Ishikawa (cell line): ENCODE measurements around the gene LIG1.
A peak's percentile ranks its signal among the peaks of the same experiment; 100 is the strongest.

ENCODE experiments used
- CEBPB ChIP-seq: IDR thresholded peaks from 2 replicates; pipeline ENCODE4 v1.6.1; 2012
- CREB1 ChIP-seq: IDR thresholded peaks from 2 replicates; pipeline ENCODE4 v1.6.1; 2012; ENCODE audit warnings: low read depth
- EGR1 ChIP-seq: IDR thresholded peaks from 2 replicates; pipeline ENCODE4 v1.6.1; 2012
- EP300 ChIP-seq: IDR thresholded peaks from 2 replicates; pipeline ENCODE4 v1.6.1; 2012; ENCODE audit warnings: borderline replicate concordance
- FOXM1 ChIP-seq: IDR thresholded peaks from 2 replicates; pipeline ENCODE4 v1.6.1; 2012; ENCODE audit warnings: low read depth, borderline replicate concordance
- MAX ChIP-seq: IDR thresholded peaks from 2 replicates; pipeline ENCODE4 v1.6.1; 2012
- NFIC ChIP-seq: IDR thresholded peaks from 2 replicates; pipeline ENCODE4 v1.6.1; 2012
- RAD21 ChIP-seq: IDR thresholded peaks from 2 replicates; pipeline ENCODE4 v1.6.1; 2012; ENCODE audit warnings: low read depth
- REST ChIP-seq: IDR thresholded peaks from 2 replicates; pipeline ENCODE4 v1.6.1; 2012; ENCODE audit warnings: low read depth, mild to moderate bottlenecking
- TAF1 ChIP-seq: IDR thresholded peaks from 2 replicates; pipeline ENCODE4 v1.6.1; 2012; ENCODE audit warnings: low read depth, mild to moderate bottlenecking
- TCF12 ChIP-seq: IDR thresholded peaks from 2 replicates; pipeline ENCODE4 v1.6.1; 2012; ENCODE audit warnings: low read depth
- TEAD4 ChIP-seq: IDR thresholded peaks from 2 replicates; pipeline ENCODE4 v1.6.1; 2012
- USF1 ChIP-seq: IDR thresholded peaks from 2 replicates; pipeline ENCODE4 v1.6.1; 2012
- YY1 ChIP-seq: IDR thresholded peaks from 2 replicates; pipeline ENCODE4 v1.6.1; 2012; ENCODE audit warnings: low read depth
- ZBTB7A ChIP-seq: IDR thresholded peaks from 2 replicates; pipeline ENCODE4 v1.6.1; 2012; ENCODE audit warnings: low read depth

The LIG1 gene

GRCh38 chr19:48117515-48118130, 52.5 kb downstream of the LIG1 start:
- no peak for TF ChIP-seq EGR1
- TF ChIP-seq ZBTB7A, result no peak
- TF ChIP-seq CREB1, result no peak
- no peak for TF ChIP-seq MAX
- TF ChIP-seq RAD21, result no peak
- TF ChIP-seq REST, result no peak
- TF ChIP-seq NFIC, result no peak
- TF ChIP-seq TAF1, result no peak
- TF ChIP-seq YY1, result no peak
- TF ChIP-seq FOXM1, result no peak
- TF ChIP-seq EP300, result no peak
- TF ChIP-seq USF1, result no peak
- no peak for TF ChIP-seq TEAD4

GRCh38 chr19:48113190-48113917, 56.8 kb downstream of the LIG1 start:
- TF ChIP-seq TCF12 (no peak), TAF1 (no peak), EP300 (no peak), CREB1 (no peak)

GRCh38 chr19:48111280-48111679, 58.9 kb downstream of the LIG1 start:
- TF ChIP-seq USF1, result peak; percentile 90
- no peak for TF ChIP-seq MAX

GRCh38 chr19:48110350-48110966, 59.7 kb downstream of the LIG1 start, which contains the start of gene PLA2G4C:
Gene PLA2G4C, minus strand, starts transcription at chr19:48110817. Its CDS starts 4,288 bp downstream, at chr19:48106529.
- TF ChIP-seq TAF1, result no peak
- peak; percentile 80 for TF ChIP-seq USF1
- no peak for TF ChIP-seq TEAD4
- TF ChIP-seq YY1, result peak; percentile 8; the same call in 1 of the 2 replicates
- TF ChIP-seq MAX, result 0 out of 2 replicates have a peak, but pooled peaks have one; percentile 27
- TF ChIP-seq REST, result peak; percentile 88
- no peak for TF ChIP-seq CEBPB

GRCh38 chr19:48108997-48109782, 61.0 kb downstream of the LIG1 start:
- TF ChIP-seq NFIC, result no peak
